Occipital lobe (tissue), 2 donors: Measurements from ENCODE around the gene LAMC1. TPM values are rescaled to one million over a fixed set of nuclear protein-coding genes. Genes with fewer than 3 reads are reported as not detected.
"Not testable (repeated sequence)": the region's sequence is repeated elsewhere in the genome, so short reads cannot be mapped to it uniquely, and the experiment has no call there.

Experiments used
- DNase-seq: peaks from one replicate; lab custom pipeline; 2025; lab: John Stamatoyannopoulos, UW
- total RNA-seq: library from RNA; depleted of rRNA; stranded (reverse); fragments of >200 nt; gene quantifications from one replicate; pipeline ENCODE4 v1.2.3, GENCODE V29; 2014

LAMC1 gene
- total RNA-seq, 1 donor from 2014 or later: 37.7 TPM

GRCh38 chr1:183148599-183148998, 125.4 kb downstream of the LAMC1 start:
- DNase-seq: no peak

- DNase-seq: no peak
Observed at GRCh38 chr1:183149273-183149672, 126.1 kb downstream of the LAMC1 start.

DNA sequence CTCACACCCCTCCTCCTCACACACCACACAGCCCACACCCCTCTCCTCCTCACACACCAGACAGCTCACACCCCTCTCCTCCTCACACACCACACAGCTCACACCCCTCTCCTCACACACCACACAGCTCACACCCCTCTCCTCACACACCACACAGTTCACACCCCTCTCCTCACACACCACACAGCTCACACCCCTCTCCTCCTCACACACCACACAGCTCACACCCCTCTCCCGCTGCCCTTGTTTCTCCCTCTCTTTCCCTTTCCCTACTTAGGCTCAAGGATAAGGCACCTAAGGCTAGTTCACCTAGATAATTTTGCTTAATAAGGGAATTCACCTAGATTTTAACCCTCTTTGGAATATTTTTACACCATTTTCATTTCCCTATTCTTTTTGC, 126.8 kb downstream of the LAMC1 start:
- DNase-seq: not testable (repeated sequence)

DNA sequence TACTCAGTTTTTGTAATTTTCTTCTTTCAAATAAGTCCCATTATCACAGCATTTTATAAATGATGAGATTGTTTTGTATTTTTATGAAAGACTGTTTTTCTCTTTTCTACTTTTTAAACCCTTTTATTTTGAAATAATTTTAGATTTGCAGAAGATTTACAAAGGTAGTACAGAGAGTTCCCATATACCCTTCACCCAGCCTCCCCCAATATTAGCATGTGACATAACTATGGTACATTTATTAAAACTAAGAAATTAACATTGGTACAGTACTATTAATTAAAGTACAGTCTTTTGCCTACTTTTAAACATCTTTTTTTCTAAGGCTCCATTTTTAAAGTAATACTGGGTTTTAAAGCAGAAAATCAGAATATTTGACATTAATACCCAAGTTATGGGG, 127.2 kb downstream of the LAMC1 start:
- no peak for DNase-seq

GRCh38 chr1:183152180-183152579, 129.0 kb downstream of the LAMC1 start:
- no peak for DNase-seq

- no peak for DNase-seq
Observed at GRCh38 chr1:183155939-183156338, 132.7 kb downstream of the LAMC1 start.

GRCh38 chr1:183159960-183160359, 136.7 kb downstream of the LAMC1 start:
- no peak for DNase-seq

GRCh38 chr1:183161391-183161790, 138.2 kb downstream of the LAMC1 start:
- no peak for DNase-seq

DNA sequence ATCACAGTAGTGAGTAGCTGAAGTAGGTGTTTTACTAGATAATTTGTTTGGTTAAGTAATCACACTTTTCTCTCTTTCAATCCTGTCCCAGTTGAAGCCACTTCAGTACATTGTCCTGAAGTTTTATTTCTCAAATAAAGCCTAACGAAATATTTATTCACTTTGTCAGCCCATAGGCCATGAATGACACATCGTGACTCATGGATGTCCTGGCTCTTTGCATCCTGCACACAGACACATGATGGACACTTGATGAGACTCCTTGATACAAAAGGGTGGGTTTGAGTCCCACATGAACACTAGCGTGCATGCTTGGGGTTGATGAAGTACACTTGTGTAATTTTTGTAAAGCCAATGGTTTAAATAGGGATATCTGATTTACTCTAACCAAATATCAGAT, 140.1 kb downstream of the LAMC1 start:
- no peak for DNase-seq

DNA sequence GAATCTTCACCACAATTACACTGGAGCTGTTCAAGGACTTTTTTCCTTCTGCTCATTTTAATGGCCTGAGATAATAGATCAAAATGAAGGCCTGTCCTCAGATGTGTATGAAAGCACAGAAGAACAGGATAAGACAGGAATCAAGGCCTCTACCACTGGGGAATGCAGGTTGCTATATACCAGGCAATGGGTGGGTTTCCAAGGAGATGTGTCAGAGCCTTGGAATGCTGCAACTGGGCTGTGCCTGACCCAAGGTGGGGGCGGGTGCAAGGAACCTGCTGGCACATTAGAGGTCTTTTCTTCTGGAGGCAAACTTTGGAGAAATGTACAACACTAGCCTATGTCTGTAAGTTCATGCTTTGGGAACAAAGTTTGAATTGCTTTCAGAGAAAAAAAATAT, 141.1 kb downstream of the LAMC1 start:
- DNase-seq: no peak

DNA sequence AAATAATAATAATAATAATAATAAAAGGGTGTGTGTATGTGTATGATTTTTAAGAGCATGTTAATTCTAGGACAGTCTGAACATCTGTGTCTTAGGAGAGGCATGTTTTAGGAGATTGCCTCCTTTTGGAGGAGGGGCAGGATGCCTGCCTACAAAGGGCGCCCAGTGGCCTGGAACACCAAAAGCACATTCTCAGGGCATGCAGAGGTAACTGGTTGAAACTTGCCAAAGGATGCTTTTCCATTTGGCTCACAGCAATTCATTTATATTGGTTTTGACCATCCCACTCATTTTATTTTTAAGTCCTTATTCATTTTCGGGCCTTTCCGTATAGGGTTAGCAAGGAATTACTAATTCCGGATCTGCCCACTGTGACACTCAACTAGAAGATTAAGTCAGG, 141.7 kb downstream of the LAMC1 start:
- DNase-seq: no peak

DNA sequence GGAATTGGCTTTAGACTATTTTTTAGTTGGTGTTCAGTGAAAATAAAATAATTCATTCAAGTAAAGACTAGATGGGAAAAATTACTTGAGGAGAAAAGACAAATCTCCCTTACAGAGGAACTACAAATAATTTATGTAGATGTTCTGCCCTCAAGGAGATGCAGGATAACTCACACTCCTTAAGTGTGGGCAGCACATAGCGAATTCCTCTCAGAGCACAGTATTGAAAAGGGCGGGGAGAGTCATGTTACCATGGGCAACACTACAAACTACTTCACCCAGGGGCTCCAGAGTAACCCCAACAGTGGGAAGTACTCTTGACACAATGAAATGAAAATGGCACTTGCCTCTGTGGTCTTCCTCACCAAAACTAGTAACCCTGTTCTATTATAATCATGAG, 142.2 kb downstream of the LAMC1 start:
- no peak for DNase-seq

GRCh38 chr1:183166454-183166853, 143.2 kb downstream of the LAMC1 start:
- DNase-seq: no peak

GRCh38 chr1:183167676-183168075, 144.5 kb downstream of the LAMC1 start:
- no peak for DNase-seq

DNA sequence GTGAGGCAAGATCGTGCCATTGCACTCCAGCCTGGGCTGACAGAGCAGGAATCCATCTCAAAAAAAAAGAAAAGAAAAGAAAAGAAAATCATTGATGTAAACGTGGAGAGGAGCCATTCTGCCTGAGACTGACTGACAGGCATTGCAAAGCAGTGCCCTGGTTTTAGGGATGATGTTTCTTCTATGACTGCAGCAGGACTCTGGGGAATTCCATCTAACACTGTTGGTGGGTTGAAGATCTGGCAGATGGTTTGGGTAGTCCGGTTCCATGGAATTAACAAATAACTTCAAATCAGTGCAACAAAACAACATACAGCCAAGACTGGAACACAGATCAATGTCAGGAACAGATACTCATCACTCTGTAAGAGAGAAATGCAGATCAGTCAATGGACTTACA, 145.1 kb downstream of the LAMC1 start:
- no peak for DNase-seq

- DNase-seq: no peak
Observed at GRCh38 chr1:183173828-183174227, 150.6 kb downstream of the LAMC1 start.

- DNase-seq: no peak
Observed at GRCh38 chr1:183175631-183176030, 152.4 kb downstream of the LAMC1 start.

GRCh38 chr1:183178545-183178944, 155.3 kb downstream of the LAMC1 start:
- no peak for DNase-seq

- no peak for DNase-seq
Observed at GRCh38 chr1:183179033-183179432, 155.8 kb downstream of the LAMC1 start.

- DNase-seq: peak; percentile 2
Observed at GRCh38 chr1:183180218-183180617, 157.0 kb downstream of the LAMC1 start.

GRCh38 chr1:183180634-183181056, 157.4 kb downstream of the LAMC1 start:
- no peak for DNase-seq

DNA sequence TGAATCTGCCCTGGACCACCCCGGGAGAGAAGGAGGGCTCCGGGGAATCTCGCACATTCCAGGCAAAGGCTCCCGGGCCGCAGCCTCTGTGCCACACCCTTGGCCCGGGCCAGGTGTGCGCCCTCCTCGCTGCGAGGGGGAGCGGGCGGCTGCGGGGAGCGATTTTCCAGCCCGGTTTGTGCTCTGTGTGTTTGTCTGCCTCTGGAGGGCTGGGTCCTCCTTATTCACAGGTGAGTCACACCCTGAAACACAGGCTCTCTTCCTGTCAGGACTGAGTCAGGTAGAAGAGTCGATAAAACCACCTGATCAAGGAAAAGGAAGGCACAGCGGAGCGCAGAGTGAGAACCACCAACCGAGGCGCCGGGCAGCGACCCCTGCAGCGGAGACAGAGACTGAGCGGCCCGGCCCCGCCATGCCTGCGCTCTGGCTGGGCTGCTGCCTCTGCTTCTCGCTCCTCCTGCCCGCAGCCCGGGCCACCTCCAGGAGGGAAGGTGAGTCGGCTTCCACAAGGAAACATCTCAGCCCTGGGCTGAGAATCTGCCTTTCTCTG, 162.8 kb downstream of the LAMC1 start, which contains the start of gene LAMC2:
TSS of gene LAMC2 (plus strand) at position 324 of the 550 bp plus-strand sequence. CDS start at position 413, 89 bp downstream.
- no peak for DNase-seq

DNA sequence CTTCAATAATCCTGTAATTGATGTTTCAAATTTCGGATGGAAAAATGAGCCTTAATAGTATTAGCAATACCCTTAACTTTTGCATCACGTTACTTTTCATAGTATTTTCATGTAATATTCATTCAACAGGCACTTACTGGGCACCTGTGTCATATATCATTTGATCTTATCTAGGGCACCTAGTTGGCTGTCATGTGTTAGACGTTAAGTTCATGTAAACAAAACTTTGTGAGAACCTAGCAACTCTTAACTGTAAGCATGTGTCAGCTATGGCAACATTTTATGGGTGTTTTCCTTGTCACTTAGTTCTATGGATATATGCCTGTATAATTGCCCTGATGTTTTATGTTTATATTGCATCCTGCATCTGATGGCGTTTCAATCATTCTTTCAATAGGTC, 163.6 kb downstream of the LAMC1 start:
- no peak for DNase-seq

GRCh38 chr1:183188240-183188639, 165.0 kb downstream of the LAMC1 start:
- DNase-seq: no peak
